NCI-H460 (cell line): ENCODE measurements around the gene TMEM170B. TPM values are rescaled to one million over a fixed set of nuclear protein-coding genes. Genes with fewer than 3 reads are reported as not detected.

Experiments
- small RNA-seq, 2 experiments: library from RNA; depleted of rRNA; stranded (forward); fragments of <200 nt; gene quantifications; one replicate each; pipeline ENCODE3, GENCODE V24; 2014
- total RNA-seq: library from RNA; depleted of rRNA; stranded (reverse); fragments of >200 nt; shearing (Covaris generic); gene quantifications from 2 replicates; pipeline ENCODE4 v1.2.3, GENCODE V29; 2014; rRNA removed

The TMEM170B gene
- total RNA-seq, 1 experiment from 2014 or later = 15.0 TPM

Small RNA genes within 50 kb of the gene (small RNA-seq; reads per million reads assigned to genes)
- gene RNU1-64P = 0 reads per million in 2 experiments

Other genes starting within 250 kb of the TMEM170B start
- 0.25 TPM in 1 of 2 replicates, not detected in the other for gene ADTRP, start 241.1 kb downstream of the TMEM170B start, total RNA-seq